Right lobe of liver (tissue), 4 donors: Measurements from ENCODE around the gene AGBL3.

ENCODE experiments used
- CTCF ChIP-seq, 4 donors: fragments of 200-600 bp in 3 of 4; fragments of 450-650 bp in 1 of 4; IDR thresholded peaks; one replicate each; pipeline versions ENCODE4 v1.5.1 to v1.8.0; 2016 to 2022; ENCODE audit warnings: antibody characterized with exemption in 4 of 4, mild to moderate bottlenecking in 2 of 4
- POLR2A ChIP-seq: fragments of 450-650 bp; IDR thresholded peaks from one replicate; pipeline ENCODE4 v1.6.1; 2017; ENCODE audit warnings: antibody characterized with exemption, mild to moderate bottlenecking
- donor health status: DM: no; HTN: no; CAD: no.
- donor health status: DM: no; HTN: no; CAD: no.
- donor health status: DM: no; HTN: yes; CAD: no.

- TF ChIP-seq CTCF (IDR thresholded peaks at IDR 0.05) (no peak), POLR2A (no peak)
These were observed 9.8 kb downstream of the AGBL3 start for GRCh38 chr7:134996097-134996550.
